ENCODE data around the gene HHATL. TPM values are rescaled to one million over a fixed set of nuclear protein-coding genes. Genes with fewer than 3 reads are reported as not detected.

HHATL gene
- total RNA-seq, 5 donors from 2014 or later (not counting 1 experiment from before 2014, with no cell fraction given): not detected

- no peaks in the 10 kb centered on the region for H3K4me1 Mint-ChIP-seq
- Histone ChIP-seq H3K27me3 (replicated peaks in 1 of 2; ENCODE audit: control insufficient read depth in 2 of 2, extremely low read depth in 1 of 2, insufficient read depth in 2 of 2, low read length in 1 of 2) (peaks cover 0 to 20% of the 10 kb centered on the region in 2 experiments), H3K36me3 (ENCODE audit: control insufficient read depth in 2 of 2, extremely low read depth in 1 of 2, insufficient read depth in 1 of 2, low read length in 1 of 2) (no peaks in the 10 kb centered on the region), H3K27ac (ENCODE audit: low read length) (no peak overlapping the region), H3K9me3 (no peaks in the 10 kb centered on the region), H3K4me3 (ENCODE audit: control insufficient read depth in 1 of 2, extremely low read depth in 1 of 2, low read length in 1 of 2) (no peak overlapping the region), H3K4me1 (ENCODE audit: control insufficient read depth in 1 of 2, extremely low read depth in 1 of 2, insufficient read depth in 2 of 2, low read length in 2 of 2) (no peaks in the 10 kb centered on the region)
- WGBS (ENCODE audit: insufficient coverage): no CpG with 5 or more reads among the region's 2 CpGs
- H3K36me3 Mint-ChIP-seq: no peaks in the 10 kb centered on the region
- CTCF ChIA-PET: no interaction called here
- H3K27me3 Mint-ChIP-seq: peaks cover 0 to 5% of the 10 kb centered on the region in 2 donors
- DNase-seq: no peak
- no peak overlapping the region for H3K27ac Mint-ChIP-seq
- no peak for ATAC-seq (replicated peaks in 1 of 4)
- peaks cover 0 to 7% (median 3%) of the 10 kb centered on the region in 3 donors for H3K9me3 Mint-ChIP-seq
- H3K4me3 Mint-ChIP-seq: no peak overlapping the region
- POLR2A ChIA-PET: no interaction called here
Measured at GRCh38 chr3:42668413-42668760, 34.2 kb downstream of the HHATL start.

GRCh38 chr3:42667523-42668412 lies 34.8 kb downstream of the HHATL start:
- no peak overlapping the region for H3K27ac Mint-ChIP-seq
- 53% methylated on average over 8 of the region's 8 CpGs for WGBS (ENCODE audit: insufficient coverage)

GRCh38 chr3:42667096-42667522 lies 35.5 kb downstream of the HHATL start:
- ChIA-PET POLR2A (no interaction called here), CTCF (no interaction called here)
- no peaks in the 10 kb centered on the region for H3K9me3 Mint-ChIP-seq
- ATAC-seq (replicated peaks in 1 of 4): no peak
- no peak overlapping the region for H3K4me3 ChIP-seq (ENCODE audit: control insufficient read depth in 1 of 2, extremely low read depth in 1 of 2, low read length in 1 of 2)
- no peak for DNase-seq
- H3K27me3 ChIP-seq (replicated peaks in 1 of 2; ENCODE audit: control insufficient read depth in 2 of 2, extremely low read depth in 1 of 2, insufficient read depth in 2 of 2, low read length in 1 of 2): peaks cover 0 to 20% of the 10 kb centered on the region in 2 experiments
- H3K4me1 ChIP-seq (ENCODE audit: control insufficient read depth in 1 of 2, extremely low read depth in 1 of 2, insufficient read depth in 2 of 2, low read length in 2 of 2): no peaks in the 10 kb centered on the region
- H3K4me3 Mint-ChIP-seq: no peak overlapping the region
- no peak overlapping the region for H3K27ac ChIP-seq (ENCODE audit: low read length)
- H3K4me1 Mint-ChIP-seq: no peaks in the 10 kb centered on the region
- peaks cover 0 to 5% of the 10 kb centered on the region in 2 donors for H3K27me3 Mint-ChIP-seq
- no peaks in the 10 kb centered on the region for H3K36me3 ChIP-seq (ENCODE audit: control insufficient read depth in 2 of 2, extremely low read depth in 1 of 2, insufficient read depth in 1 of 2, low read length in 1 of 2)
- 70% methylated on average over 5 of the region's 7 CpGs for WGBS (ENCODE audit: insufficient coverage)
- no peaks in the 10 kb centered on the region for H3K9me3 ChIP-seq
- H3K27ac Mint-ChIP-seq: no peak overlapping the region
- no peaks in the 10 kb centered on the region for H3K36me3 Mint-ChIP-seq

More at GRCh38 chr3:42667523-42668412, 34.8 kb downstream of the HHATL start:
- no peak overlapping the region for H3K4me3 Mint-ChIP-seq
- peaks cover 0 to 5% of the 10 kb centered on the region in 2 donors for H3K27me3 Mint-ChIP-seq
- DNase-seq (peak in 1 of 35 experiments; percentile 9), ATAC-seq (replicated peaks in 1 of 4) (no peak)
- Histone ChIP-seq H3K36me3 (ENCODE audit: control insufficient read depth in 2 of 2, extremely low read depth in 1 of 2, insufficient read depth in 1 of 2, low read length in 1 of 2) (no peaks in the 10 kb centered on the region), H3K4me3 (ENCODE audit: control insufficient read depth in 1 of 2, extremely low read depth in 1 of 2, low read length in 1 of 2) (no peak overlapping the region), H3K27ac (ENCODE audit: low read length) (no peak overlapping the region), H3K27me3 (replicated peaks in 1 of 2; ENCODE audit: control insufficient read depth in 2 of 2, extremely low read depth in 1 of 2, insufficient read depth in 2 of 2, low read length in 1 of 2) (peaks cover 0 to 20% of the 10 kb centered on the region in 2 experiments), H3K4me1 (ENCODE audit: control insufficient read depth in 1 of 2, extremely low read depth in 1 of 2, insufficient read depth in 2 of 2, low read length in 2 of 2) (no peaks in the 10 kb centered on the region), H3K9me3 (no peaks in the 10 kb centered on the region)
- H3K36me3 Mint-ChIP-seq: no peaks in the 10 kb centered on the region
- no peaks in the 10 kb centered on the region for H3K4me1 Mint-ChIP-seq
- POLR2A ChIA-PET: no interaction called here
- peaks cover 0 to 5% (median 3%) of the 10 kb centered on the region in 3 donors for H3K9me3 Mint-ChIP-seq
- CTCF ChIA-PET: no interaction called here

- H3K36me3 Mint-ChIP-seq: no peaks in the 10 kb centered on the region
- H3K27me3 Mint-ChIP-seq: peaks cover 0 to 5% of the 10 kb centered on the region in 2 donors
- no peak overlapping the region for H3K4me3 Mint-ChIP-seq
- Histone ChIP-seq H3K4me3 (ENCODE audit: control insufficient read depth in 1 of 2, extremely low read depth in 1 of 2, low read length in 1 of 2) (no peak overlapping the region), H3K4me1 (ENCODE audit: control insufficient read depth in 1 of 2, extremely low read depth in 1 of 2, insufficient read depth in 2 of 2, low read length in 2 of 2) (no peaks in the 10 kb centered on the region), H3K36me3 (ENCODE audit: control insufficient read depth in 2 of 2, extremely low read depth in 1 of 2, insufficient read depth in 1 of 2, low read length in 1 of 2) (no peaks in the 10 kb centered on the region), H3K9me3 (no peaks in the 10 kb centered on the region), H3K27ac (ENCODE audit: low read length) (no peak overlapping the region), H3K27me3 (replicated peaks in 1 of 2; ENCODE audit: control insufficient read depth in 2 of 2, extremely low read depth in 1 of 2, insufficient read depth in 2 of 2, low read length in 1 of 2) (peaks cover 0 to 20% of the 10 kb centered on the region in 2 experiments)
- DNase-seq (no peak), ATAC-seq (replicated peaks in 1 of 4) (no peak)
- H3K27ac Mint-ChIP-seq: no peak overlapping the region
- POLR2A ChIA-PET: no interaction called here
- CTCF ChIA-PET: no interaction called here
- no peaks in the 10 kb centered on the region for H3K4me1 Mint-ChIP-seq
- WGBS (ENCODE audit: insufficient coverage): 67% methylated on average over 1 of the region's 4 CpGs
- no peaks in the 10 kb centered on the region for H3K9me3 Mint-ChIP-seq
Measured at GRCh38 chr3:42666577-42666998, 36.0 kb downstream of the HHATL start.

GRCh38 chr3:42666022-42666421 lies 36.6 kb downstream of the HHATL start:
- WGBS (ENCODE audit: insufficient coverage): 82% methylated on average over 6 of the region's 8 CpGs
- DNase-seq (no peak), ATAC-seq (replicated peaks in 1 of 4) (no peak)
- H3K36me3 ChIP-seq (ENCODE audit: control insufficient read depth in 2 of 2, extremely low read depth in 1 of 2, insufficient read depth in 1 of 2, low read length in 1 of 2): no peaks in the 10 kb centered on the region
- no peaks in the 10 kb centered on the region for H3K9me3 ChIP-seq
- H3K36me3 Mint-ChIP-seq: no peaks in the 10 kb centered on the region
- H3K27ac ChIP-seq (ENCODE audit: low read length): no peak overlapping the region
- ChIA-PET POLR2A (no interaction called here), CTCF (no interaction called here)
- no peaks in the 10 kb centered on the region for H3K9me3 Mint-ChIP-seq
- H3K4me3 ChIP-seq (ENCODE audit: control insufficient read depth in 1 of 2, extremely low read depth in 1 of 2, low read length in 1 of 2): no peak overlapping the region
- H3K27ac Mint-ChIP-seq: no peak overlapping the region
- H3K4me1 Mint-ChIP-seq: no peaks in the 10 kb centered on the region
- peaks cover 0 to 20% of the 10 kb centered on the region in 2 experiments for H3K27me3 ChIP-seq (replicated peaks in 1 of 2; ENCODE audit: control insufficient read depth in 2 of 2, extremely low read depth in 1 of 2, insufficient read depth in 2 of 2, low read length in 1 of 2)
- peaks cover 0 to 5% of the 10 kb centered on the region in 2 donors for H3K27me3 Mint-ChIP-seq
- H3K4me1 ChIP-seq (ENCODE audit: control insufficient read depth in 1 of 2, extremely low read depth in 1 of 2, insufficient read depth in 2 of 2, low read length in 2 of 2): no peaks in the 10 kb centered on the region
- no peak overlapping the region for H3K4me3 Mint-ChIP-seq

GRCh38 chr3:42665050-42665878 lies 37.3 kb downstream of the HHATL start:
- H3K27me3 Mint-ChIP-seq: peaks cover 0 to 5% of the 10 kb centered on the region in 2 donors
- POLR2A ChIA-PET: no interaction called here

More at GRCh38 chr3:42665050-42665878, 37.3 kb downstream of the HHATL start:
- 86% methylated on average over 11 of the region's 15 CpGs for WGBS (ENCODE audit: insufficient coverage)
- H3K4me3 Mint-ChIP-seq: no peak overlapping the region
- H3K27me3 ChIP-seq (replicated peaks in 1 of 2; ENCODE audit: control insufficient read depth in 2 of 2, extremely low read depth in 1 of 2, insufficient read depth in 2 of 2, low read length in 1 of 2): peaks cover 0 to 20% of the 10 kb centered on the region in 2 experiments
- H3K36me3 ChIP-seq (ENCODE audit: control insufficient read depth in 2 of 2, extremely low read depth in 1 of 2, insufficient read depth in 1 of 2, low read length in 1 of 2): no peaks in the 10 kb centered on the region
- no peak overlapping the region for H3K27ac ChIP-seq (ENCODE audit: low read length)
- H3K27ac Mint-ChIP-seq: no peak overlapping the region
- no peaks in the 10 kb centered on the region for H3K4me1 ChIP-seq (ENCODE audit: control insufficient read depth in 1 of 2, extremely low read depth in 1 of 2, insufficient read depth in 2 of 2, low read length in 2 of 2)
- no peaks in the 10 kb centered on the region for H3K9me3 ChIP-seq
- CTCF ChIA-PET: no interaction called here
- DNase-seq: no peak
- ATAC-seq (replicated peaks in 1 of 4): no peak
- no peaks in the 10 kb centered on the region for H3K4me1 Mint-ChIP-seq
- no peaks in the 10 kb centered on the region for H3K36me3 Mint-ChIP-seq
- no peaks in the 10 kb centered on the region for H3K9me3 Mint-ChIP-seq
- H3K4me3 ChIP-seq (ENCODE audit: control insufficient read depth in 1 of 2, extremely low read depth in 1 of 2, low read length in 1 of 2): no peak overlapping the region
